Measurements from ENCODE around the gene AJAP1. TPM values are rescaled to one million over a fixed set of nuclear protein-coding genes. Genes with fewer than 3 reads are reported as not detected.

Gene AJAP1
- total and polyA plus RNA-seq, 2 of the 13 experiments (the other 11 are each of a cell fraction or from before 2014, with no cell fraction given), result not detected

- no peaks in the 10 kb centered on the region for H4K20me1 ChIP-seq (ENCODE audit: insufficient read depth, low read length)
- DNase-seq (ENCODE audit: low spot score), result no peak
- no TSS peak for BruUV-seq (replicated peaks)
- 0% methylated on average over 2 of the region's 5 CpGs for WGBS (ENCODE audit: low lambda C conversion rate)
- H3K27ac ChIP-seq (ENCODE audit: extremely low read length, insufficient read depth, low read length), result no peak overlapping the region
- TF ChIP-seq HDAC2 (CRISPR knock-in tag; IDR thresholded peaks at IDR 0.05) (no peak), HNRNPH1 (optimal IDR thresholded peaks at IDR 0.05; ENCODE audit: low read depth, low read length) (no peak), MAX (IDR thresholded peaks at IDR 0.05) (no peak), BRCA1 (CRISPR knock-in tag; IDR thresholded peaks at IDR 0.05) (no peak), CBFB (CRISPR knock-in tag; IDR thresholded peaks at IDR 0.05) (no peak), SIN3A (IDR thresholded peaks at IDR 0.05; ENCODE audit: borderline replicate concordance, low read depth, low read length) (no peak), ZNF75D (CRISPR knock-in tag; IDR thresholded peaks at IDR 0.05; ENCODE audit: borderline replicate concordance) (no peak)
- H2AFZ ChIP-seq (ENCODE audit: low read length), result no peak overlapping the region
- H3K36me3 ChIP-seq (replicated peaks in 1 of 2; ENCODE audit: control insufficient read depth in 1 of 2, insufficient read depth in 2 of 2, low read length in 2 of 2), result no peaks in the 10 kb centered on the region
- intact Hi-C loops (cut with micrococcal nuclease; ENCODE audit: unreplicated experiment) (no loop called here), in situ Hi-C loops (cut with HindIII; ENCODE audit: extremely low pct_ligation_motif_present, low pct_unique_long_range_greater_than_20kb) (no loop called here)
- H3K27me3 ChIP-seq (ENCODE audit: control insufficient read depth in 1 of 2, insufficient read depth in 2 of 2, low read length in 2 of 2), result no peaks in the 10 kb centered on the region; a peak in 2 of 5 replicates
- H3K9ac ChIP-seq (ENCODE audit: insufficient read depth, low read depth, low read length), result no peak overlapping the region
- CTCF ChIA-PET (ENCODE audit: low intra/inter-chr PET ratio, low total read pairs), result no interaction called here
- POLR2A ChIA-PET, result no interaction called here
- no peak for ATAC-seq
- H3K4me2 ChIP-seq (ENCODE audit: low read depth, low read length), result no peak overlapping the region
- no peak for FAIRE-seq
- no peaks in the 10 kb centered on the region for H3K79me2 ChIP-seq (ENCODE audit: insufficient read depth, low read length)
- H3K4me1 ChIP-seq (ENCODE audit: insufficient read depth, low read length), result no peaks in the 10 kb centered on the region
- no peak overlapping the region for H3K4me3 ChIP-seq (replicated peaks in 1 of 3; ENCODE audit: insufficient read depth in 1 of 3, low read depth in 2 of 3, low read length in 3 of 3)
- H3K9me3 ChIP-seq (ENCODE audit: low read length), result peaks cover 14% of the 10 kb centered on the region; the same call in 1 of the 2 replicates
These were observed 63.7 kb downstream of the AJAP1 start for GRCh38 chr1:4718071-4718470.

GRCh38 chr1:4723106-4723505 lies 68.7 kb downstream of the AJAP1 start:
- DNase-seq (ENCODE audit: low spot score) (no peak), FAIRE-seq (no peak), ATAC-seq (no peak)
- H4K20me1 ChIP-seq (ENCODE audit: insufficient read depth, low read length), result no peaks in the 10 kb centered on the region
- ChIA-PET CTCF (ENCODE audit: low intra/inter-chr PET ratio, low total read pairs) (no interaction called here), POLR2A (no interaction called here)
- H3K9ac ChIP-seq (ENCODE audit: insufficient read depth, low read depth, low read length), result no peak overlapping the region
- BruUV-seq (replicated peaks), result no TSS peak
- no peaks in the 10 kb centered on the region for H3K4me1 ChIP-seq (ENCODE audit: insufficient read depth, low read length)
- TF ChIP-seq ZNF670 (CRISPR knock-in tag; IDR thresholded peaks at IDR 0.05; ENCODE audit: borderline replicate concordance), result no peak
- no peak for TF ChIP-seq KMT2A (CRISPR knock-in tag; IDR thresholded peaks at IDR 0.05)
- TF ChIP-seq GATA4 (IDR thresholded peaks at IDR 0.05; ENCODE audit: borderline replicate concordance, low read depth), result no peak
- no peak for TF ChIP-seq CREB1 (IDR thresholded peaks at IDR 0.05)
- no peak for TF ChIP-seq CREB1 (CRISPR knock-in tag; IDR thresholded peaks at IDR 0.05)
- TF ChIP-seq PRPF4 (IDR thresholded peaks at IDR 0.05; ENCODE audit: low read depth, low read length, poor library complexity, severe bottlenecking), result no peak
- TF ChIP-seq IKZF4 (CRISPR knock-in tag; IDR thresholded peaks at IDR 0.05; ENCODE audit: borderline replicate concordance, low read depth, not compliant biosample characterization), result no peak
- TF ChIP-seq TRIM24 (CRISPR knock-in tag; IDR thresholded peaks at IDR 0.05), result no peak
- TF ChIP-seq SIN3B (IDR thresholded peaks at IDR 0.05; ENCODE audit: low read length), result no peak
- no peak for TF ChIP-seq NPAS2 (CRISPR knock-in tag; IDR thresholded peaks at IDR 0.05; ENCODE audit: borderline replicate concordance)
- no peak for TF ChIP-seq ZNF138 (CRISPR knock-in tag; IDR thresholded peaks at IDR 0.05; ENCODE audit: low read depth)
- no peak for TF ChIP-seq SKI (IDR thresholded peaks at IDR 0.05; ENCODE audit: partially characterized antibody)
- no peak for TF ChIP-seq PHB2 (IDR thresholded peaks at IDR 0.05; ENCODE audit: partially characterized antibody)
- no peak for TF ChIP-seq ZNF740 (CRISPR knock-in tag; IDR thresholded peaks at IDR 0.05)
- TF ChIP-seq ZKSCAN5 (CRISPR knock-in tag; IDR thresholded peaks at IDR 0.05), result no peak
- TF ChIP-seq ZNF747 (CRISPR knock-in tag; IDR thresholded peaks at IDR 0.05; ENCODE audit: borderline replicate concordance), result no peak
- peaks cover 0 to 1% of the 10 kb centered on the region in 2 experiments; a peak in 3 of 5 replicates for H3K27me3 ChIP-seq (ENCODE audit: control insufficient read depth in 1 of 2, insufficient read depth in 2 of 2, low read length in 2 of 2)
- no peak overlapping the region for H3K27ac ChIP-seq (ENCODE audit: extremely low read length, insufficient read depth, low read length)
- no peaks in the 10 kb centered on the region for H3K9me3 ChIP-seq (ENCODE audit: low read length)
- H3K4me2 ChIP-seq (ENCODE audit: low read depth, low read length), result no peak overlapping the region
- H3K4me3 ChIP-seq (replicated peaks in 1 of 3; ENCODE audit: insufficient read depth in 1 of 3, low read depth in 2 of 3, low read length in 3 of 3), result no peak overlapping the region
- in situ Hi-C loops (cut with HindIII; ENCODE audit: extremely low pct_ligation_motif_present, low pct_unique_long_range_greater_than_20kb), result no loop called here
- H2AFZ ChIP-seq (ENCODE audit: low read length), result no peak overlapping the region
- no peaks in the 10 kb centered on the region for H3K36me3 ChIP-seq (replicated peaks in 1 of 2; ENCODE audit: control insufficient read depth in 1 of 2, insufficient read depth in 2 of 2, low read length in 2 of 2)
- 15% methylated on average over 10 of the region's 10 CpGs for WGBS (ENCODE audit: low lambda C conversion rate)
- no peaks in the 10 kb centered on the region for H3K79me2 ChIP-seq (ENCODE audit: insufficient read depth, low read length)
- intact Hi-C loops (cut with micrococcal nuclease; ENCODE audit: unreplicated experiment), result no loop called here
